Esophagus squamous epithelium (tissue), 4 donors: ENCODE results near the gene SLC9A6.

Experiments
- CTCF ChIP-seq, 6 experiments: fragments of 450-650 bp in 4 of 6; fragments of 200-600 bp in 2 of 6; sonication (generic) in 2 of 6; IDR thresholded peaks; one replicate each; pipeline ENCODE4 v1.5.1; 2016 to 2019; ENCODE audit warnings: antibody characterized with exemption in 6 of 6, mild to moderate bottlenecking in 4 of 6, moderate library complexity in 4 of 6
- POLR2A ChIP-seq, 4 donors: fragments of 450-650 bp; IDR thresholded peaks; one replicate each; pipeline ENCODE4 v1.6.1; 2017; ENCODE audit warnings: antibody characterized with exemption in 4 of 4, mild to moderate bottlenecking in 4 of 4, moderate library complexity in 3 of 4

- no peak for TF ChIP-seq POLR2A (IDR thresholded peaks at IDR 0.05)
- no peak for TF ChIP-seq CTCF (IDR thresholded peaks at IDR 0.05)
Observed at GRCh38 chrX:136047016-136047642, 61.9 kb downstream of the SLC9A6 start.
